Measurements from ENCODE around the gene PTH2.

The PTH2 gene

DNA sequence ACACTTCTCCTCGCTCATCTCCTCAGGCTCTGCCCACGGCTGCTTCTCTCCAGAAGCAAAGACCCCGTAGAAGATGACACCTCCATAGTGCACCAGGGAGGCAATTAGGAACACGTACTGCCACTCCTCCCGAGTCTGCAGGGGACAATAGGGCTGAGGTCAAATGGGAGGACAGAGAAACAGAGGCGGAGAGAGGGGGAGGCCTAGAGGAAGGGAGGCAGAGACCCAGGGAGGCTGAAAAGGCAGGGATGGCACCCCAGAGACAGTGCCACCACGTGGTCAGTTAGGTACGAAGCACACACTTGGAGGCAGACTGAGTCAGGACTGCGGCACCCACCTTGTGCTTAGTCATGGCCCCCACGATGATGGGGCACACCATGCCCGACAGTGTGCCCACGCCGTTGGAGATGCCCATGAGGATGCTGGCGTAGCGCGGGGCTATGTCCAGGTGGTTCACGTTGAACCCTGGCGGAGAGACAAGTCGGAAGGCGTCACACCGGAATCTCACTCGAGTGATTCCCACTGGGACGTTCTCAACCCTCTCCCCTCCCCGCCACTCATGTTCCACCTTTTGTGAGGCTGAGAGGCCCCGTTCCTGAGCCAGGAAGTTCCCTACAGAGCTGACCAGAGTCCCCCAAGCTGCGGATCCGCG is 7.6 kb upstream of the PTH2 start:
- DNase-seq, result peak; percentile 56 to 61

DNA sequence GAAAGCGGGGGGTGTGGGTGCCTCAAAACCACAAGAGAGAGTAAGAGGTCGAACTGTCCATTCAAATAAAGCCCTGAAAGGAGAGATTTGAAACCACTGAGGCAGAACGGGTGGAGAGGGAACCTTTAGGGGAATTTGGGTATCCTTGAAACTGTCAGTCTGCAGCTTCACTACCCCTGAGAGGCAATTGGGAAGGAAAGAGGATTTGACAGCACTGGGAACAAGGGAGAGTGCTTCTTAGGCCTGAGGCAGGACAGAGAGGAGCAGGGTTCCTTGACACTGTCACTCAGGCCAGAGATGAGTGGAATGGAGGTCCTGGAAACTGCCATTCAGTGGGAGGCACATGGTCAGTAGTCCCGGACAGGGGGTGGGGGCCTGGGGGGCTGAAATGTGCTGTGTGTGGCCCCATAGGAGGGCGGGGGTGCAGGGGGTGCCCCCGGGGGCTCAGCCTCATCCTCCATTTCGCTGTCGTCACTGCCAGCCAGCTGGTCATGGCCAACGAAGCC is 7.0 kb upstream of the PTH2 start:
- DNase-seq, result no peak

DNA sequence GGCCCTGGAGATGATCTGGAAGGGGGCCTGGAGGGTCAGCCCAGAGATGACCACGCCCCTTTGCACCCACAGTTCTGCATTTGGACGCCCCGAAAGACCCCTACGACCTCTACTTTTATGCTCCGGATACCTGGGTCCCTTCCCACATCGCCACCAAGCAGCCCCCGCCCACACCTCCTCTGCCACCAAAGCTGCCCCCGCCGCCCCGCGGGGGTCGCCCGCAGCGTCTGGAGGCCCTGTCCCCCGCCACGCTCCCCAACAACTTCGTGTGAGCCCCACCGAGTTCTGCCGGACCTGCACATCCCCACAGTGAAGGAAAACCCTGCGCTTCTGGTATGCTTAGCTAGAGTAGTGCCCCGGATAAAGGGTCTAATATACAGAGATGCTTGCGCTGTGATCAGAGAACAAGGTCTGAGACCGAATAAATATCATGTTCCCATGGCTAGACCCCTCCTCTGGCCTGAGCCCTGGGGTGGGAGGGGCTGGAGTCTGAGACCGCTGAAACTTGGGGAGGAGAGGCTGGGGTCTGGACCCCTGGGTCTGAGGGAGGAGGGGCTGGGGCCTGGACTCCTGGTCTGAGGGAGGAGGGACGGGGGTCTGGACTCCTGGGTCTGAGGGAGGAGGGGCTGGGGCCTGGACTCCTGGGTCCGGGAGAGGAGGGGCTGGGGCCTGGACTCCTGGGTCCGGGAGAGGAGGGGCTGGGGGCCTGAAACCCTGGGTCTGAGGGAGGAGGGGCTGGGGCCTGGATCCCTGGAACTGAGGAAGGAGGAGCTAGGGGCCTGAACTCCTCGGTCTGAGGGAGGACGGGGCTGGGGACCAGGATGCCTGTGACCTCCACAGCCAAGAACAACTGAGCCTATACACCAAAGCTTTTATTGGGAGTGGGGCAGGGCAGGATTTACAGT is 5.6 kb upstream of the PTH2 start:
- no peak for DNase-seq

DNA sequence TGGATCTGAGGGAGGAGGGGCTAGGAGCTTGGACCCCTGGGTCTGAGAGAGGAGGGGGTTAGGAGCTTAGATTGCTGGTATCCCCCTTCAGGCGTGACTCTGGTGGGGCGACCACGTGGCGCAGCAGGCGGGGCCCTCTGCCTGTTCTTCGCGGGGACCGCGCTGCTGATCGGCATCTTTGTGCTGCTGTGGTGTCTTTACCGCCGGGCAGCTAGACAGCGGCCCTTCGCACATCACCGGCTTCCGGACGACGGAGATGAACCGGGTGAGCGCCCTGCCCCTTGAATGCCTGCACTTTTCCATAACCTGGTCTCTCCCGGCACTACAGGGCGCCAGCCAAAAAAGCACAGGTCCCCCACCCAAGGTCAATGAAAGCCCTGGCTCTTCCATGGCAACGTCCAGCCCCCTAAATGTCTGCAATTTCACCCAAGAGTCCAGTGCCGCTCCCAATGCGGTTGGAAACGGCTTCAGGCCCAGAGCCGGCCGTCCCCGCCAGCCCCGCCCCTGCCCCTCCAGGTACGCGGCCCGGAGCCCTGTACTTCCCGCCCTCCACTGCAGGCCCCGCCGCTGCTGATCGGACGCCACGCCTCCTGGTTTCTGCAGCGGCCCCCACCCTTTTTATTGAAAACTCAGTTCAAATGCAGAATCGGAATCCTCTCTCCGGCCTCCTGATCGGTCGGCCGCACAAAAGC is 4.8 kb upstream of the PTH2 start:
- DNase-seq, result no peak

DNA sequence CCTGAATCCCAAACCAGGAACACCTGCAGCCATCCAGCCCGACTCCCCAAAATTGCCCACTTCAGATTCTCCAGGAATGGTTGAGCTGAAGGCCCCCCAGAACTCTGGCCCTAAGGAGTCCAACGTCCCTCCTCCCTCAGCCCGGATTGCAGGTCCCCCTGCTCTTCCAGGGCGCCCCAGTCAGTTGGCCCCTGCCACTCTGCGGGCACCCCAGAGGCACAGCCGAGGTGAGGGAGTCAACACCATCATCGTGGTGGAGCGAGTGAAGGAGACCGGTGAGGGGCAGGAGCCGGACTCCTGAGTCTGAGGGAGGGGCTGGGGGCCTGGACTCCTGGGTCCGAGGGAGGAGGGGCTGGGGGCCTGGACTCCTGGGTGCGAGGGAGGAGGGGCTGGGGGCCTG is 4.1 kb upstream of the PTH2 start:
- DNase-seq, result no peak

DNA sequence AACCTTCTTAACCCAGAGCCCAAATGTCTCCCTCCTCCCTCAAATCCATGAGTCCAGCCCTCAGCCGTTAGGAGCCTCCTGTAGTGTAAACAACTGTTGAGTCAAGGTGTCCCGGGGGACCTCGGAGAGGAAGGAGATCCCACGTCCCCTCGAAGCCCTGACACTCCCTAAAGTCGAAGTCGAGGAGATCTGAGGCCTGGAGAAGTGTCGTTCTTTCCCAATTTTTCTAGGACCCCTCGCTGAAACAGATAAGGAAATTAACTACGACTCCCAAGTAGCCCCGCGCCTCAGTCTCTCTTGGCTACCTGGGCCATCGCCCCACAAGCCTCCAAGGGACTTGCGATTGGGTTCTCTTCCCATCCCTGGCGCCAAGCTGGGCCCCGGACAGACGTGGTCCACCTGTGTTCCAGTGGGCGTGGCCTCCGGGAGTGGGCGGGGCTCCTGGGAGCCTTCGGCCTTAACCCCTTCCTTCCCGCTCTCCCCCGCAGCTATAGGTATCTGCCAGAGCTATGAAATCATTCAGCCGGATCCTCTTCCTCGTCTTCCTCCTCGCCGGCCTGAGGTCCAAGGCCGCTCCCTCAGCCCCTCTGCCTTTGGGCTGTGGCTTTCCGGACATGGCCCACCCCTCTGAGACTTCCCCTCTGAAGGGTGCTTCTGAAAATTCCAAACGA is 2.8 kb upstream of the PTH2 start:
- peak; percentile 60 to 65 for DNase-seq

DNA sequence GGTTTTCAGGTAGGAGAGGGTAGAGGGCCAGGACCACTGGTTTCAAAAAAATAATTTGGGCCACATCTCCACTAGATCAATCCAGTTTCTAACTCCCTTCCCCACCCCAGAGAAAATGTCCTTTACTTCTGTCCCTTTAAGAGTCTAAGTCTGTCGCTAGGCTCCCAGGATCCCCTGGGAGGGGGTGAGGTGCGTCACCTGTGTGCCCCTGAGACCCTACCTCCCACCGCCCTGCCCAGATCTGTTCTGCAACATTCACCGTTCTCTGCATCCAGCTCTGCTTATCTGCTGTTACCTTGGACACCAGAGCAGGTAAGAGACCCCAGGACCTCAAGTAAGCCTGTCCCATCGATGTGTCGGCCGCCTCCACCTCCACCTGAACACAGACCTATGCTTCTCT is 1.9 kb upstream of the PTH2 start, which contains the start of gene GFY:
TSS of gene GFY (plus strand) at position 211 of the 400 bp plus-strand sequence. CDS start 1,043 bp downstream, outside the sequence.
- DNase-seq, result no peak

DNA sequence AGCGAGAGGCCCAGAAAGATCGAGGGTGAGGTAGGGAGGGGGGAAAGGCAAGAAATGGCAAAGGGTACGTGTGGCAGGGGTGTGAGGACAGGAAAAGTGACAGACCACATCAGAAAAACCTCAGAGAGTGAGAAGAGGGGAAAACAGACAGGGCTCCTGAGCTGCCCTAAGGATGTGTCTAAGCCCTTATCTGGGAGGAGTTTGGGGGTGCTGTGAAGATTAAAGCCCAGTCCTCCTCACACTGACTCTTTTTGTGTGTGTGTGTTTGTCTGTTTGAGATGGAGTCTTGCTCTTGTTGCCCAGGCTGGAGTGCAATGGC is 703 bp upstream of the PTH2 start:
- no peak for DNase-seq

DNA sequence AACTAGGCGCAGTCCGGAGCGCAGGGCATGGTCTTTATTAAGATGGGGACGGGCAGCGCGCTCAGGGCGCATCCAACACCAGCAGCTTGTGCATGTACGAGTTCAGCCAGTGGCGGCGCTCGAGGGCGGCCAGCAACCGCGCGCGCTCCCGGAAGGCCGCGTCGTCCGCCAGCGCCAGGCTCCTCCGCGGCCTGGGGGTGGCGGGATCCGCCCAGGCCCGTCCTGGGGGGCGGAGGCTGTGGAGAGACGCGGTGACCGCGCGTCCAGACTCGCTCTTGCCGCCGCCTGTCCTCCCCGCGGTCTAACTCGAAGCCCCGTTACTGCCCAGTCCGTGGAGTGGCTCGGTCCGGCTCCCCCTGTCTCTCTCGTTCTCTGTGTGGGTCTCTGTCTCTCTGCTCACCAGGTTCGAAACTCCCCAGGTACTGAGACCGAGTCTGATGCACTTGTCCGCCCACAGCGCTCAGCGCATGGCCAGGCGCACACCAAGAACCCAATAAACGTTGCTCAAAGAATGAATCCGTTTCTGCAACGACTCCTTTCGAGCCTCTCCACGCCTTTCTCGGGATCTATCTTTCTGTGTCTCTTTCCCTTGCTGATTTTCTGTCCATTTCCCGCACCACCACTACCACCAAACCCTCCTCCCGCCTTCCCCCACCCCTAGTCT is 702 bp downstream of the PTH2 start:
- peak; percentile 63 to 74 for DNase-seq

DNA sequence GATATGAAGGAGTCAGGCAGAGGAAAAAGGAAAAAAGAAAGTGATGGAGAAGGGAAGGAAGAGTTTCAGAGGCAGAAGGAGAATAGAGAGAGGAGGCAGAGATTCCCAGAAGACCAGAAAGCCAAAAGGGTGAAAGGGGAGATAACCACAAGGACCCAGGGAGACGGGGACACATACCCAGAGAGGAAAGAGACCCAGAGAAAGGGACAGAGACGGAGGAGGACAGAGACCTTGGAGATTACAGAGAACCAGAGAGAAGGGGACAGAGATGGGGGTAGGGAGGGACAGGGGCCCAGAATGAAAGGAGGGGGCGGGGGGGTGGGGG is 1.4 kb downstream of the PTH2 start:
- DNase-seq, result no peak

DNA sequence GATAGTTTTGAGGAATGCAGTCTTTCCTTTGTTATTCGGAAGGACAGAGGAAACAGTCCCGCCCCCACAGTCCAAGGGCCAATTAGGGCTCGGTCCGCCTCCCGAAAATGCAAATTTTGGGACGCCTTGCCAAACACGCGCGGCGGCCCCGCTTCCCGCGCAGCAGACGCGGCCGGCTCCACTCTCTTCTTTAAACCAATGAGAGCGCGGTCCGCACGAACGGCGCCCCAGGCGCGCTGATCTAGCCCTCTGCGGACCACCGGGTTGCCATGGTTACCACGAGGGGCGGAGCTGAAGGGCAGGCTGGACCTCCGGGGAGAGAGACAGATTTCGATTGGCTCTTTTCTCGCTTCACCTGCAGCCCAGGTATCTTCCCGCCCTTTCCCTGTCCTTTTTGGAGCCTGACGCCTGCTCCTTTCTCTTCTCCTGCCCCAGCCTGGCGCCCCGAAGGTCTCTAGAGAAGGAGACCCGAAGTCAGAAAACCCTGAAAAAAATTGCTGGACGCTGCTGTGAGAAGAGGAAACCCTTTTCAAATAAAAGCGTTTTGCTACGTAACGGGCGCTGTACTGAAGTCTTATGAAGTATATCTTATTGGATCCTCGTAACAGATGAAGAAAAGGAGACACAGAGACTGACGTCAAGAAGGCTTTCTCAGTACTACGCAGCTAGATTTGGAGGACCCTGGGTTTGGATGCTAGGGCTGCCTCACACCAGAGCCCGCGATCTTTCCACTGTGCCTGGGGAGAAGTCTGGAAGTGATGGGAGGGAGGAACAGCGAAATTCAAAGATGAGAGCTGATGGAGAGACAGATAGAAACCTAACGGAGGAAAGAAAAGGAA is 2.0 kb downstream of the PTH2 start:
- peak; percentile 72 to 74 for DNase-seq

DNA sequence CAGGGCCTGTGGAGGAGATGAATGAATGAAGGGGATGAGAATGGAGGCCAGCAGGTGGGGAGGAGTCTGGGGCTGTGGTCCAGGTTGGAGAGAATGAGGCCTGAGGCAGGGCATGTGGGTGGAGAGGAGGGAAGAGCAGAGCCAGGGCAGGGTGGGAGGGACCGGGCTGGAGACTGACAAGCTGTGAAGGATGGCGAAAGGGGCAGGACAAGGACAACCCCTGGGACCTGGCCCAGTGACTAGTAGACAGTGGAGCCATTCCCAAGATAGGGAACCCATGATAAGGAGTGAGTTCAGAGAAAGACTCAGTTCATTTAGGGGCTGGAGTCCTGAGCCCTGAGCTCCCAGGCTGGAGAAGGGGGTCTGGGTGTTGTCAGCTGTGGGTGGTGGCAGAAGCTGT is 3.0 kb downstream of the PTH2 start:
- no peak for DNase-seq

DNA sequence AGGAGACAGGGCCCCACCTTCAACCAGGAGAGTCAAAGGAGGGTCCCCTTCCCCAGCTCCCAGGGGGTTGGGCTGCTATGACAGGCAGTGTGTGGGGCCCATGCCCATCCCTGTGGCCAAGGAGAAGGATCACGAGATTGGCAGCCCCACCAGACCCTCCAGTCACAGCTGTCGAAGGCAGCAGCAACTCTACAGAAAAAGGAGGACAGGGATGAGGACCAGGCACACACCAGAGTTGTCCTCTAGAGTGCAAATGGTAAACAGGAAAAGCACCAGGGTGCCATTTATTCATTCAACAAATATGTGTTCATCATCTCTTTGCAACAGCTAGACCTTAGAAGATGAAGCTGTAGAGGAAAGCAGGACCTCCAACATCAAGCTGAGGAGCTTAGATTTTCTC is 4.1 kb downstream of the PTH2 start:
- no peak for DNase-seq

DNA sequence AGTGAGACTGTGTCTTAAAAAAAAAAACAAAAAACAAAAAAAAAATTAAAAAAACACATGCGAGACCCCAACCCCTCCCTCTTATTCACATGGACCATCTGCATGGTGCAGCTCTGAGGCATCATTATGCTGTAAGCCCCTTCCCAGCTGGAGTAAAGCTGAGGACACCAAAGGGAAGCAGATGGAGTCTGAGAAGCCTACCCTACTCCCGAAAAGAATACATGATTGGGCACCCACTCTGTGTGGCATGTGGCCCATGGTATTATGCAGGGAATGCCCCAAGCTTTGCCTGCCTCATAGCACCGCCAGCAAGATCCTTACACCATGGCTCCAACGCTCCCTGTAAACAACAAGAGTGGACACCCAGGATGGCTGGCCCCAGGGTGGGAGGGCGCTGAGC is 4.7 kb downstream of the PTH2 start:
- no peak for DNase-seq

DNA sequence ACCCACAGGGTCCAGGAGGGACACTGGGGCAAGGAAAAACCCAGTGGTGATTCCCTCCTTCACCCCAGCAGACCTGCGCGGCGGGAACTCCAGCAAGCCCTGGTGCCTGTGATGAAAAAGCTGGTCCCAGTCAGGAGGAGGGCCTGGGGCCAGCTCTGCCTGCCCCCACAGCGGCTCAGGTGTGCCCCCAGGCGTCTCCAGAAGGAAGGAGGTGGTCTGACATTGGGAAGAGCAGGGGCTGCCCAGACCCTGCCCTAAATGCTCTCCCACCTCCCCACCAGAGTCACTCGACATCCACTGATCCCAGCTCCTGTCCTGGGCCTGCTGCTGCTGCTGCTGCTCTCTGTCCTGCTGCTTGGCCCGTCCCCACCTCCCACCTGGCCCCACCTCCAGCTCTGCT is 6.2 kb downstream of the PTH2 start:
- DNase-seq, result no peak

DNA sequence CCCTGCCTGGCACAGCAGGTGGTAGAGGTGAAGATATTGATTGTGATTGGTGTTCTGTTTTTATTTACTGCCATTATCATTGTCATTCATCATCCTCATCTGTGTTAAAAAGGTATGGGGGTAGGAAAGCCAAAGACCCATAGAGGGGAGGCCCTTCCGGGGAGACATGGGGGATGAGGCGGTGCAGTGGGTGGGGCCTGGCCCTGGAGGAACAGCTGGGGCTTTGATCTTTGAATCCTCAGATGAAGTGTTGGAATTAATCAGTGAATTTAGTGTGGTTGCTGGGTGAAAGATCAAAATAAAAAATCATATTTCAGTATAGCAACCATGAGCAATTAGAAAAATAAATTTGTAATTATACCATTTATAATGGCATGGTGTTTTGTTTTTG is 7.4 kb downstream of the PTH2 start:
- no peak for DNase-seq

DNA sequence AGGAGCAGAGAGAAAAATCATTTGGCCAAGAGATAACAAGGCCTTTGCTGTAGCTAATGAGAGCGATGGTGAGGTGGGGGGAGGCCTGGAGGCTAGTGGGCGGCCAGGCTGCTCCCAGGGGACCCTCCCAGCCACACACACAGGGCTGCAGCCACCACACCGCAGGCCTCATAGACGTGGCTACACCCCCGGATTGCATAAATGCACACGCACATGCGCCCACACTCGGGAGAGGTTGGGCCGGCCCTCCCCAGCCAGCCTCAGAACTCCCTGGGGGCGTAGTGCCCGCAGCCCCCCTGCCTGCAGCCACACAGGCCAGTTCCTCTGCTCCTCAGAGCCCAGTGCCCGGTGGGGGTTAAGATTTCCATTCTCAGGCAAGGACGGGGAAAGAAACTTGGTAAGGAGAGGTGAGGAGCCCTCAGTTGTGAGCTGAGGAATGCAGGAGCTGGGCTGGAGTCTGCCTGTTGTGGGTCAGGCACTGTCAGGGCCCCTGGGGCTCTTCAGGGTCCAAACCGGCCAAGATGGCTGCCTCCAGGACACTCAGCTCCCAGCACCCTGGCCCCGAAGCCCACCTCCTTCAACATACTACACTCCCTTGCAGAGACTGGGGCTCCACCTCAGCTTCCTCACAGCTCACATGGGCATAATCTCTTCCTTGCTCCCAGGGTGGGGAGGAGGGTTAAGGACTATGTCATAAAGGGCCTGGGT is 8.0 kb downstream of the PTH2 start:
- no peak for DNase-seq

DNA sequence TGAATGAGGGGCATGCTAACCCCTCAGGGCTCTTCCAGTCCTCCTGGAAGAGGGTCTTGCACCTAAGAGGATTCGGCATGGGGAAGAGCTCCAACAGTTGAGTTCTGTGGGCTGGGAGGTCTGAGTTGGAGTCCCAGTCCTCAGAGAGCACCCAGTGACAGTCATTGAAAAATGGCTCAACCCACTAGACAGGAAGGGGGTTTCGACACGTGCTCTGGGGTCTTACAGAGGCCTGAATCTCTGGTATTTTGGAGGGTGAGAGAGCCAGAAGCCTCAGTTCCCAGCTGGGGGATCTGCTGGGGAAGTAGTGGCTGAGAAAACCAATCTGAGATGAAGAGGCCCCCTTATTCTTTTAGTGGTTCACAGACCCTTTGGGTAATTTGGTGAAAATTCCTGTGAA is 9.0 kb downstream of the PTH2 start:
- no peak for DNase-seq

DNA sequence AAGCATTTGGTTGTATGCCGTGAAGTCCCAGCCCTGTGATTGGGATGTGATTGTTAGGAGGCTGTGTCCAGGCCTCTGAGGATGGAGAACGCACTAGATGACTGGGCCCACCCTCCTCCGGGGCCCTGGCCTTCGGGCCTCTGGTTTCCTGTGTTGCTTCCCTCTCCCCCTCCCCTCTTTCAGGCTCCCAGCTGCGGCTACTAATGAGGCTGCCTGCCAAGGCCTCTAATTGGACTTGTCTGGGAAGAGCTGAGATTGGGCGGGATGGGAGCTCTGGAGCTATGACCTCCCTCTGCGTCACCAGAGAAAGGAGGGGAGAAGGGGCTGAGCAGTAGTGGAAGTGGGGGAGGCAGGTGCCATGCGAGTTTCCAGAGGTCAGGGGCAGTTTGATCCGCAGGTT is 9.9 kb downstream of the PTH2 start:
- DNase-seq, result no peak

DNA sequence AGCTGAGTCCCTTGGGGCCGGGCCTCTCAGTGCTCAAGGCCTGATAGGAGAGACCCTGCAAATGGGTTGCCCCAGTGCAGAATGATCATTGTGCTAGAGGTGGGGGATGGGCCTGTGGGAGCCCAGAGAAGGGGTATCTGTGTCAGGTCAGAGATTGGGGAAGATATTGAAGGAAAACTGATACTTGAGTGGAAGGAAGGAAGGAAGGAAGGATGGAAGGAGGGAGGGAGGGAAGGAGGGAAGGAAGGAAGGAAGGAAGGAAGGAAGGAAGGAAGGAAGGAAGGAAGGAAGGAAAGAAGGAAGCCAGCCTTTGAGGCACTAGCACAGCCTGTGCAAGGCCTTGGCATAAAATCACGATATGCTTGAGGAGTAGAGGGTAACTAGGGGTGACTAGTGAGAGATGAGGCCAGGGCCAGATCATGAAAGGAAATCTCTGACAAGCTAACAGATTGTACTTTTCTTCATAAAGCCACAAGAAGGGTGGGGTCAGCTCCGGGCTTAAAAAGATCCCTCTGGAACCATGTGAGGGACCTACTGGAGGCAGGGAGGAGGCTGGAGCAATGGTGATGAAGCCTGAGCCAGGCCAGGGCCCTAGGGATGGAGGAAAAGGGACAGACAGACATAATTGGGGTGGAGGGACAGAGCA is 11.4 kb downstream of the PTH2 start:
- no peak for DNase-seq
